ENCODE measurements around the gene MCMBP. TPM values are rescaled to one million over a fixed set of nuclear protein-coding genes. Genes with fewer than 3 reads are reported as not detected.

MCMBP gene
- total RNA-seq, 2 experiments from 2014 or later: 53.8 to 77.5 TPM

DNA sequence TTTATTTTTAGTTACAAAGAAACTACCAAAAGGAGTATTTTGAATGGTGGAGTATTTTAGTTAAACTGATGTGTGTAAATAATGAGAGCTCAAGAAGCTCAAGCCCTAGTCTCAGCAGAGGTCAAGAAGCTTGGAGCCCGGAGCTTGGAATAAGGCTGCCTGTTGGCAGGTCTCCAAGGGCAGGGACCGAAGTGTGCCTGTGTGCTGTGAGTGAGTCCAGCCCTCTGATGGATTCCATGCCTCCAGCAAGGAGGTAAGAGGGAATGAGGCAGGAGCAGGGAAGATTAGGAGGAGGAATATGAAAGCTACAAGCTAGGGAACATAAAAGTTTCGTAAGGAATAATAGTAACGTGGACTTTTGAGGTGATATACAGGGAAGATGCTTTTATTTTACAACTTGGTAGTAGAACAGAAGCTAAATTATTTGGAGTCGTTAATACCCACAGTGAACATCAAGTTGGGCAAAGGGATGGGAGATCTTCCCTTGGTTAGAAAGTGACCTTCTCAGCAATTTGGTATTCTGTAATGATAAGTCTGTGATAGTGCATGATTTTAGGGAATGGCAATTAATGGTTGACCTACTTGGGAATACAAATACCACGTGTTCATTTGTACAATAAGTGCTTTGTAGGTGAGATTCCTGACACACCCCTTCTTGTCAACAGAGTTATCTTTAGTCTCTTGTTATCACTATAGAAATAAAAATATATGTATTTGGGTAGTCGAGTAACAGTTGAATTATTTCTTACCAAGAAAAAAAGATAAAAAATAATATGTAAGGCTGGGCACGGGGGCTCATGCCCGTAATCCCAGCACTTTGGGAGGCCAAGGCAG lies 24.5 kb upstream of the MCMBP start:
- Histone ChIP-seq H4K20me1 (ENCODE audit: insufficient read depth, low read length) (peaks cover 6% of the 10 kb centered on the region; the same call in 1 of the 2 replicates), H3K9me2 (ENCODE audit: insufficient read depth, low read length) (no peaks in the 10 kb centered on the region), H3K79me2 (ENCODE audit: insufficient read depth, low read depth, low read length) (peaks cover 84% of the 10 kb centered on the region), H3K4me3 (ENCODE audit: low read depth, low read length, poor library complexity, severe bottlenecking) (no peak overlapping the region), H3K9me3 (ENCODE audit: low read length) (no peaks in the 10 kb centered on the region), H3K4me1 (ENCODE audit: insufficient read depth, low read length, poor library complexity, severe bottlenecking) (peaks cover 11% of the 10 kb centered on the region), H3K4me2 (ENCODE audit: low read length) (no peak overlapping the region), H3K36me3 (ENCODE audit: insufficient read depth, low read length) (peaks cover 51% of the 10 kb centered on the region), H2AFZ (ENCODE audit: low read length) (no peak overlapping the region), H3K27ac (ENCODE audit: low read depth, low read length, poor library complexity, severe bottlenecking) (no peak overlapping the region)
- no peak for DNase-seq (ENCODE audit: low spot score)
- CTCF ChIA-PET (ENCODE audit: unreplicated experiment): no interaction called here
- intact Hi-C loops (cut with micrococcal nuclease; ENCODE audit: unreplicated experiment): no loop called here
- POLR2A ChIA-PET: interaction anchor here (0.7 to 1.5 kb wide), 3 partner anchors 8 to 170 kb away, joined by 3 to 6 read pairs (median 3); no protein-coding TSS in a partner anchor
- no peak for TF ChIP-seq EZH2phosphoT487 (IDR thresholded peaks at IDR 0.05; ENCODE audit: borderline replicate concordance, low read depth, low read length)
- TF ChIP-seq CTCF (conservative IDR thresholded peaks at IDR 0.05; ENCODE audit: low read length): no peak
- BruUV-seq (replicated peaks): no TSS peak

- H3K4me3 ChIP-seq (ENCODE audit: low read depth, low read length, poor library complexity, severe bottlenecking): no peak overlapping the region
- H3K4me1 ChIP-seq (ENCODE audit: insufficient read depth, low read length, poor library complexity, severe bottlenecking): peaks cover 18% of the 10 kb centered on the region
- peaks cover 2% of the 10 kb centered on the region; the same call in 1 of the 2 replicates for H3K9me3 ChIP-seq (ENCODE audit: low read length)
- intact Hi-C loops (cut with micrococcal nuclease; ENCODE audit: unreplicated experiment): no loop called here
- peaks cover 6% of the 10 kb centered on the region; the same call in 1 of the 2 replicates for H4K20me1 ChIP-seq (ENCODE audit: insufficient read depth, low read length)
- BruUV-seq (replicated peaks): no TSS peak
- DNase-seq (ENCODE audit: low spot score): no peak
- no peak overlapping the region for H3K27ac ChIP-seq (ENCODE audit: low read depth, low read length, poor library complexity, severe bottlenecking)
- peaks cover 45% of the 10 kb centered on the region for H3K36me3 ChIP-seq (ENCODE audit: insufficient read depth, low read length)
- POLR2A ChIA-PET: interaction anchor here (1.5 kb wide), 1 partner anchor 9 kb away, joined by 6 read pairs; no protein-coding TSS in a partner anchor
- TF ChIP-seq CTCF (conservative IDR thresholded peaks at IDR 0.05; ENCODE audit: low read length) (no peak), EZH2phosphoT487 (IDR thresholded peaks at IDR 0.05; ENCODE audit: borderline replicate concordance, low read depth, low read length) (no peak)
- H2AFZ ChIP-seq (ENCODE audit: low read length): no peak overlapping the region
- CTCF ChIA-PET (ENCODE audit: unreplicated experiment): no interaction called here
- peaks cover 82% of the 10 kb centered on the region for H3K79me2 ChIP-seq (ENCODE audit: insufficient read depth, low read depth, low read length)
- H3K9me2 ChIP-seq (ENCODE audit: insufficient read depth, low read length): no peaks in the 10 kb centered on the region
- H3K4me2 ChIP-seq (ENCODE audit: low read length): no peak overlapping the region
These were observed 23.5 kb upstream of the MCMBP start for GRCh38 chr10:119896061-119896655.
